CD4-positive, alpha-beta memory T cell (primary cell): ENCODE results near the gene VPS37C. TPM values are rescaled to one million over a fixed set of nuclear protein-coding genes. Genes with fewer than 3 reads are reported as not detected.

ENCODE experiments used
- CTCF ChIA-PET: fragments of 350-600 bp; sonication (Branson Sonifier 250); formaldehyde crosslinking; loops from one replicate; lab custom pipeline; 2021; ENCODE audit warnings: inconsistent platforms; ENCODE audit not compliant: partially characterized antibody; lab: Charles Lee
- POLR2A ChIA-PET: fragments of 350-600 bp; sonication (Branson Sonifier 250); formaldehyde crosslinking; loops from one replicate; lab custom pipeline; 2021; ENCODE audit not compliant: partially characterized antibody; lab: Charles Lee
- DNase-seq, 5 donors: peaks; one replicate each; pipeline versions ENCODE4 v3.0.0 to v3.0.0-alpha.2; 2020 to 2022; ENCODE audit warnings: mixed read lengths in 1 of 5
- H3K27ac ChIP-seq: one replicate; pipeline ENCODE4 v1.7.0; 2013; ENCODE audit warnings: low read depth, low read length
- H3K27me3 ChIP-seq: 2 replicates; pipeline ENCODE4 v1.7.0; 2013; ENCODE audit warnings: mild to moderate bottlenecking, low read length, moderate library complexity; ENCODE audit not compliant: insufficient read depth
- H3K36me3 ChIP-seq: 2 replicates; pipeline ENCODE4 v1.7.0; 2013; ENCODE audit warnings: mild to moderate bottlenecking, low read length, moderate library complexity; ENCODE audit not compliant: insufficient read depth
- H3K4me1 ChIP-seq: 2 replicates; pipeline ENCODE4 v1.7.0; 2013; ENCODE audit warnings: mild to moderate bottlenecking, low read length, moderate library complexity; ENCODE audit not compliant: insufficient read depth
- H3K4me3 ChIP-seq, 2 donors: one replicate each; pipeline ENCODE4 v1.7.0; 2013; ENCODE audit warnings: low read length in 2 of 2, mild to moderate bottlenecking in 1 of 2
- H3K9me3 ChIP-seq, 2 donors: one replicate each; pipeline ENCODE4 v1.7.0; 2013; ENCODE audit warnings: low read length in 2 of 2, control low read depth in 1 of 2; ENCODE audit not compliant: control insufficient read depth in 1 of 2
- H3K27ac Mint-ChIP-seq, 7 donors: one replicate each; pipeline ENCODE4 v1.8.0; 2020 to 2021; ENCODE audit warnings: mixed read lengths in 7 of 7, mild to moderate bottlenecking in 6 of 7, inconsistent platforms in 3 of 7, moderate library complexity in 3 of 7
- H3K27me3 Mint-ChIP-seq, 2 donors: one replicate each; pipeline ENCODE4 v1.8.0; 2020 to 2021; ENCODE audit warnings: mixed read lengths in 2 of 2
- H3K36me3 Mint-ChIP-seq, 2 donors: one replicate each; pipeline ENCODE4 v1.8.0; 2020 to 2021; ENCODE audit warnings: mixed read lengths in 2 of 2, inconsistent platforms in 1 of 2, mild to moderate bottlenecking in 1 of 2
- H3K4me1 Mint-ChIP-seq, 4 donors: one replicate each; pipeline ENCODE4 v1.8.0; 2020 to 2021; ENCODE audit warnings: mixed read lengths in 4 of 4, mild to moderate bottlenecking in 1 of 4
- H3K4me3 Mint-ChIP-seq, 8 donors: one replicate each; pipeline ENCODE4 v1.8.0; 2020 to 2021; ENCODE audit warnings: mixed read lengths in 8 of 8, mild to moderate bottlenecking in 7 of 8, moderate library complexity in 6 of 8, inconsistent platforms in 3 of 8
- H3K9me3 Mint-ChIP-seq, 8 donors: one replicate each; pipeline ENCODE4 v1.8.0; 2020 to 2021; ENCODE audit warnings: mixed read lengths in 8 of 8, mild to moderate bottlenecking in 5 of 8, inconsistent platforms in 3 of 8, moderate library complexity in 1 of 8
- intact Hi-C: fragments of 100-400 bp; cut with micrococcal nuclease; formaldehyde crosslinking; loops from one replicate; pipeline ENCODE4 v1.15.1; 2023
- polyA plus RNA-seq, 2 donors: library from polyadenylated mRNA; unstranded; fragments of 300-500 nt; fragmentation: Illumina TruSeq; gene quantifications; one replicate each; pipeline ENCODE4 v1.2.3, GENCODE V29; 2021
- total RNA-seq, 2 experiments: library from RNA; stranded (reverse); gene quantifications; one replicate each; pipeline ENCODE4 v1.2.3, GENCODE V29; 2021

The VPS37C gene
- total and polyA plus RNA-seq, 4 experiments from 2014 or later, result 0.25 to 7.9 (median 4.1) TPM

DNA sequence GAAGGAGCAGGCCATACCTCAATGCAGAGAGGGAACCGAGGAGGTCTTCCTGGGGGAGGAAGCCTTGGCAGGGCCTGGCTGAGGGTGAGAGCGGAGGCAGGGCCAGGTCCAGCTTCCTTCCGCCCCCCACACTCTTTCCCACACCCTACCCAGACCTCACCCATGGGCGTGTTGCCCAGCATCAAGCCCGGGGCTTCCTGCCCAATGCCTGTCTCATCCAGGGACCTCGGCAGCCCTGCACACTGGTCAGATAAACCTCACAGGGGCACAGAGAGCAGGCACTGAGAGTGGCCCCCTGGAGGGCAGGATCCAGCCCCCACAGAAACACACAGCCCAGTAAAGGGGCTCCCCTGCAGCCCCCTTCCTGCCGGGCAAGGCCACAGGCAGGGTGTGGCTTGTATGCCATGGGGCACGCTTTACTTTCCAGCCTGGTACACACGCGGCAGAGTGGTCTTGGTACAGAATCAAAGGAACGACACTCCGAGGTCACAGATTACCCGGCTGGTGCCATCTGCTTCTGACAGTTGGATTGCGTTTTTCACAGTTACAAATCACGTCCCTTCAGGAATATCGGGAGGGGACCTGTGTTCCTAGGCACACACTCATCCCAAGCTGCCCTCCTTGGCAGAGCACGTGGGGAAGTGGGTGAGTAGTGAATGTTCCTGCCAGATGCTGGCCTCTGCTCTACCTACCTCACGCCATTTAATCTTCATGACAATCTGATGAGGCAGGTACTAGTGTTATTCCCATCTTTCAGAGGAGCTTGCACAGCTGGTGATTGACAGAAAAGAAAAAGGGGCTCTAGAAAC lies 79.0 kb downstream of the VPS37C start:
- peak in 1 of 5 donors; percentile 44 for DNase-seq
- intact Hi-C loops, result loop anchor here (2.0 kb wide), 8 partner anchors 21 to 111 kb away; partner anchors contain the start of genes CD5 and CD6
- CTCF ChIA-PET, result interaction anchor here (0.8 to 4.6 kb wide), 17 partner anchors 8 to 105 kb away, joined by 3 to 55 read pairs (median 6); no protein-coding TSS in a partner anchor

GRCh38 chr11:61080986-61081590 lies 80.1 kb downstream of the VPS37C start:
- H3K27me3 ChIP-seq, result no peaks in the 10 kb centered on the region
- H3K4me1 Mint-ChIP-seq, result peaks cover 49 to 79% (median 68%) of the 10 kb centered on the region in 4 donors
- H3K9me3 ChIP-seq, result no peaks in the 10 kb centered on the region
- peaks cover 79% of the 10 kb centered on the region for H3K4me1 ChIP-seq
- intact Hi-C loops, result no loop called here
- peak overlapping the region in 1 of 2 donors; percentile 40 for H3K4me3 ChIP-seq
- H3K27ac Mint-ChIP-seq, result peak overlapping the region; percentile 94 to 100 (median 99)
- peak overlapping the region; percentile 91 for H3K27ac ChIP-seq
- ChIA-PET POLR2A (interaction anchor here (0.6 to 26.1 kb wide), 21 partner anchors 9 to 282 kb away, joined by 3 to 1022 read pairs (median 73); partner anchors contain the start of genes CD5 and TMEM109), CTCF (interaction anchor here (0.7 to 4.6 kb wide), 34 partner anchors 9 to 291 kb away, joined by 3 to 55 read pairs (median 4); partner anchors contain the start of gene TMEM109)
- H3K9me3 Mint-ChIP-seq, result peaks cover 0 to 2% (median 0%) of the 10 kb centered on the region in 8 donors
- no peaks in the 10 kb centered on the region for H3K27me3 Mint-ChIP-seq
- peak in 1 of 5 donors; percentile 45 for DNase-seq
- peaks cover 0 to 3% of the 10 kb centered on the region in 2 donors for H3K36me3 Mint-ChIP-seq
- peak overlapping the region; percentile 85 to 93 (median 90) for H3K4me3 Mint-ChIP-seq
- H3K36me3 ChIP-seq, result no peaks in the 10 kb centered on the region

More for the DNA sequence above, 79.0 kb downstream of the VPS37C start:
- H3K9me3 ChIP-seq, result no peaks in the 10 kb centered on the region
- peaks cover 41 to 69% (median 58%) of the 10 kb centered on the region in 4 donors for H3K4me1 Mint-ChIP-seq
- peaks cover 0 to 3% of the 10 kb centered on the region in 2 donors for H3K36me3 Mint-ChIP-seq
- peaks cover 0 to 2% (median 0%) of the 10 kb centered on the region in 8 donors for H3K9me3 Mint-ChIP-seq
- H3K27ac ChIP-seq, result peak overlapping the region; percentile 91
- H3K27me3 Mint-ChIP-seq, result no peaks in the 10 kb centered on the region
- peak overlapping the region; percentile 73 to 92 (median 88) for H3K4me3 Mint-ChIP-seq
- no peaks in the 10 kb centered on the region for H3K36me3 ChIP-seq
- no peaks in the 10 kb centered on the region for H3K27me3 ChIP-seq
- POLR2A ChIA-PET, result interaction anchor here (1.1 to 26.1 kb wide), 17 partner anchors 8 to 103 kb away, joined by 3 to 1022 read pairs (median 99); partner anchors contain the start of gene CD5
- H3K4me3 ChIP-seq, result peak overlapping the region; percentile 40 to 44
- peaks cover 69% of the 10 kb centered on the region for H3K4me1 ChIP-seq
- peak overlapping the region; percentile 94 to 100 (median 99) for H3K27ac Mint-ChIP-seq

- H3K27me3 ChIP-seq, result no peaks in the 10 kb centered on the region
- POLR2A ChIA-PET, result interaction anchor here (0.6 to 26.1 kb wide), 20 partner anchors 9 to 282 kb away, joined by 3 to 1022 read pairs (median 76); partner anchors contain the start of genes CD5, DDB1, TKFC and TMEM109
- Mint-ChIP-seq H3K27me3 (no peaks in the 10 kb centered on the region), H3K27ac (peak overlapping the region; percentile 94 to 100 (median 99)), H3K9me3 (peaks cover 0 to 2% (median 0%) of the 10 kb centered on the region in 8 donors), H3K36me3 (peaks cover 0 to 3% of the 10 kb centered on the region in 2 donors), H3K4me1 (peaks cover 53 to 85% (median 73%) of the 10 kb centered on the region in 4 donors), H3K4me3 (peak overlapping the region; percentile 85 to 93 (median 90))
- H3K36me3 ChIP-seq, result no peaks in the 10 kb centered on the region
- CTCF ChIA-PET, result interaction anchor here (0.7 to 4.6 kb wide), 28 partner anchors 9 to 291 kb away, joined by 3 to 55 read pairs (median 4); partner anchors contain the start of gene TMEM109
- H3K4me3 ChIP-seq, result peak overlapping the region in 1 of 2 donors; percentile 40
- H3K4me1 ChIP-seq, result peaks cover 85% of the 10 kb centered on the region
- intact Hi-C loops, result no loop called here
- no peaks in the 10 kb centered on the region for H3K9me3 ChIP-seq
- peak; percentile 51 to 79 (median 58) for DNase-seq
- H3K27ac ChIP-seq, result peak overlapping the region; percentile 91
Observed at GRCh38 chr11:61080526-61080925, 80.7 kb downstream of the VPS37C start.

Other genes starting within 250 kb of the VPS37C start
- gene TMEM109, start 247.3 kb downstream of the VPS37C start, total RNA-seq, result 10 to 100 TPM; 66.9 to 68.0 TPM
- 100 to 1,000 TPM; 195 to 333 TPM for gene TMEM109, start 247.3 kb downstream of the VPS37C start, polyA plus RNA-seq
- gene TMEM132A, start 237.0 kb downstream of the VPS37C start, total RNA-seq, result under 1 TPM; 0.78 to 0.93 TPM
- not detected for gene TMEM132A, start 237.0 kb downstream of the VPS37C start, polyA plus RNA-seq
- gene SLC15A3, start 209.2 kb downstream of the VPS37C start, total RNA-seq, result 1 to 10 TPM; 4.6 to 5.4 TPM
- under 1 TPM in 1 of 2 donors, not detected in 1; 0.29 TPM for gene SLC15A3, start 209.2 kb downstream of the VPS37C start, polyA plus RNA-seq
- 100 to 1,000 TPM; 414 to 428 TPM for gene CD6, start 189.7 kb downstream of the VPS37C start, total RNA-seq
- 100 to 1,000 TPM; 281 to 298 TPM for gene CD6, start 189.7 kb downstream of the VPS37C start, polyA plus RNA-seq
- 100 to 1,000 TPM; 283 to 289 TPM for gene CD5, start 58.9 kb downstream of the VPS37C start, total RNA-seq
- 100 to 1,000 TPM; 170 to 323 TPM for gene CD5, start 58.9 kb downstream of the VPS37C start, polyA plus RNA-seq
- not detected for gene PGA3, start 42.1 kb upstream of the VPS37C start, total RNA-seq
- gene PGA3, start 42.1 kb upstream of the VPS37C start, polyA plus RNA-seq, result not detected
- gene PGA4, start 60.9 kb upstream of the VPS37C start, total RNA-seq, result not detected
- gene PGA4, start 60.9 kb upstream of the VPS37C start, polyA plus RNA-seq, result not detected
- not detected for gene PGA5, start 79.7 kb upstream of the VPS37C start, total RNA-seq
- gene PGA5, start 79.7 kb upstream of the VPS37C start, polyA plus RNA-seq, result not detected
- gene VWCE, start 133.9 kb upstream of the VPS37C start, total RNA-seq, result under 1 TPM; 0.38 to 0.44 TPM
- not detected for gene VWCE, start 133.9 kb upstream of the VPS37C start, polyA plus RNA-seq
- gene DDB1, start 171.7 kb upstream of the VPS37C start, total RNA-seq, result 100 to 1,000 TPM; 156 to 169 TPM
- 100 to 1,000 TPM; 121 to 141 TPM for gene DDB1, start 171.7 kb upstream of the VPS37C start, polyA plus RNA-seq
- 10 to 100 TPM; 42.1 to 43.9 TPM for gene TKFC, start 171.8 kb upstream of the VPS37C start, total RNA-seq
- gene TKFC, start 171.8 kb upstream of the VPS37C start, polyA plus RNA-seq, result 10 to 100 TPM; 24.5 to 30.2 TPM
- gene CYB561A3, start 200.5 kb upstream of the VPS37C start, total RNA-seq, result 10 to 100 TPM; 40.1 to 42.6 TPM
- 10 to 100 TPM; 49.2 to 95.7 TPM for gene CYB561A3, start 200.5 kb upstream of the VPS37C start, polyA plus RNA-seq
- gene TMEM138, start 200.9 kb upstream of the VPS37C start, total RNA-seq, result 10 to 100 TPM; 61.2 to 62.5 TPM
- gene TMEM138, start 200.9 kb upstream of the VPS37C start, polyA plus RNA-seq, result 10 to 100 TPM; 49.0 to 59.2 TPM
- gene TMEM216, start 231.2 kb upstream of the VPS37C start, total RNA-seq, result 10 to 100 TPM; 17.2 to 19.4 TPM
- gene TMEM216, start 231.2 kb upstream of the VPS37C start, polyA plus RNA-seq, result 10 to 100 TPM; 45.7 to 48.1 TPM